Measurements from ENCODE around the gene CLSTN2. TPM values are rescaled to one million over a fixed set of nuclear protein-coding genes. Genes with fewer than 3 reads are reported as not detected.

CLSTN2 gene
- total RNA-seq, 1 donor from 2014 or later, result 65.0 TPM

GRCh38 chr3:140128631-140129030 lies 193.6 kb downstream of the CLSTN2 start:
- Mint-ChIP-seq H3K4me1 (ENCODE audit: low read depth) (peaks cover 12% of the 10 kb centered on the region), H3K36me3 (ENCODE audit: low read depth) (no peaks in the 10 kb centered on the region), H3K27ac (ENCODE audit: unreplicated experiment) (no peak overlapping the region), H3K4me3 (ENCODE audit: unreplicated experiment) (no peak overlapping the region), H3K27me3 (ENCODE audit: low read depth) (no peaks in the 10 kb centered on the region), H3K9me3 (ENCODE audit: low read depth) (no peaks in the 10 kb centered on the region)
- TF ChIP-seq, protein P1, sequence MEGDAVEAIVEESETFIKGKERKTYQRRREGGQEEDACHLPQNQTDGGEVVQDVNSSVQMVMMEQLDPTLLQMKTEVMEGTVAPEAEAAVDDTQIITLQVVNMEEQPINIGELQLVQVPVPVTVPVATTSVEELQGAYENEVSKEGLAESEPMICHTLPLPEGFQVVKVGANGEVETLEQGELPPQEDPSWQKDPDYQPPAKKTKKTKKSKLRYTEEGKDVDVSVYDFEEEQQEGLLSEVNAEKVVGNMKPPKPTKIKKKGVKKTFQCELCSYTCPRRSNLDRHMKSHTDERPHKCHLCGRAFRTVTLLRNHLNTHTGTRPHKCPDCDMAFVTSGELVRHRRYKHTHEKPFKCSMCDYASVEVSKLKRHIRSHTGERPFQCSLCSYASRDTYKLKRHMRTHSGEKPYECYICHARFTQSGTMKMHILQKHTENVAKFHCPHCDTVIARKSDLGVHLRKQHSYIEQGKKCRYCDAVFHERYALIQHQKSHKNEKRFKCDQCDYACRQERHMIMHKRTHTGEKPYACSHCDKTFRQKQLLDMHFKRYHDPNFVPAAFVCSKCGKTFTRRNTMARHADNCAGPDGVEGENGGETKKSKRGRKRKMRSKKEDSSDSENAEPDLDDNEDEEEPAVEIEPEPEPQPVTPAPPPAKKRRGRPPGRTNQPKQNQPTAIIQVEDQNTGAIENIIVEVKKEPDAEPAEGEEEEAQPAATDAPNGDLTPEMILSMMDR (IDR thresholded peaks at IDR 0.05), result peak; percentile 68
- DNase-seq (ENCODE audit: low spot score), result no peak

DNA sequence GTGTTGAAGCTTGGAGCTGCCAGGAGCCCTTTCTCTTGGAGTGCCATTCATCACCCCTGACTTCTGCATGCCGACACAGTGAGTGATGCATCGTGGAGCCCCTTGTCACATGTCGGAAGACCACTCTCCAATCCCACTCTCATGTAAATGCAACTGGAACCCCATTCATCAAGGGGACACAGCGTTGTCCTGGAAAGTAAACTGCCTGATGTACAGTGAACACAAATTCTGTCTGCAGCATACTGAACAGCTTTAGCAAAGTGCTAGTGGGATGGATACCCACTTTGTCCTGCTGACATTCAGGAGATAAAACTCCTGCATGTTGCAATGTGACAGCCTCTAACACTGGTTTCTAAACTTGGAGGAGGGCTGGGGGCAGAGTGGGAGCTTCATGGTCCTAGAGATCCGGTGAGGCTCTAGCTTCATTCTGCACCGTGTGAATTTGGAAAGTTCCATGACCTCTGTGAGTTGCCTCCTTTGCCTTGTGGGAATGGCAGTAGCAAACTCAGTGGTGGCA lies 194.8 kb downstream of the CLSTN2 start:
- TF ChIP-seq, protein P1 (IDR thresholded peaks at IDR 0.05), result no peak
- H3K9me3 Mint-ChIP-seq (ENCODE audit: low read depth), result no peaks in the 10 kb centered on the region
- H3K4me1 Mint-ChIP-seq (ENCODE audit: low read depth), result peaks cover 12% of the 10 kb centered on the region
- H3K27ac Mint-ChIP-seq (ENCODE audit: unreplicated experiment), result no peak overlapping the region
- no peaks in the 10 kb centered on the region for H3K36me3 Mint-ChIP-seq (ENCODE audit: low read depth)
- DNase-seq (ENCODE audit: low spot score), result no peak
- no peaks in the 10 kb centered on the region for H3K27me3 Mint-ChIP-seq (ENCODE audit: low read depth)
- no peak overlapping the region for H3K4me3 Mint-ChIP-seq (ENCODE audit: unreplicated experiment)

DNA sequence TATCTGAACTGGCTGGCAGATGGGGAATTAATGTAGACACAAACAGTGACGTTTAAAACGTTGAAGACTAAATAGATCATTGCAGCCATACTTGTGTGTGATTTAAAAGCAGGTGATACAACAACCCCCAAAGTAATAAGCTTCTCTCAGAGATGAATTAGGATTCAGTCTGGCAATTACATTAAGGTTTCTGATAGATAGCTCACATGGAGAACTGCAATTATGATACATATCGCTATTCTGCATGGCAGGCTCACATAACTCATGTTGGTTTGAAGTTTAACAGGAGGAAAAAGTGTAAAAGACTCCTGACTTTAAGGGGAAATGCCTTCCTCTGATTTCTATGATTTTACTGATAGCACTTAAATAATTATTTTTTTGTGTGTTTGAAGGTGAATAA lies 196.9 kb downstream of the CLSTN2 start:
- Mint-ChIP-seq H3K9me3 (ENCODE audit: low read depth) (no peaks in the 10 kb centered on the region), H3K4me3 (ENCODE audit: unreplicated experiment) (no peak overlapping the region), H3K27ac (ENCODE audit: unreplicated experiment) (no peak overlapping the region), H3K4me1 (ENCODE audit: low read depth) (peaks cover 12% of the 10 kb centered on the region), H3K36me3 (ENCODE audit: low read depth) (no peaks in the 10 kb centered on the region), H3K27me3 (ENCODE audit: low read depth) (no peaks in the 10 kb centered on the region)
- TF ChIP-seq, protein P1 (IDR thresholded peaks at IDR 0.05), result no peak
- no peak for DNase-seq (ENCODE audit: low spot score)

- DNase-seq (ENCODE audit: low spot score), result no peak
- H3K27me3 Mint-ChIP-seq (ENCODE audit: low read depth), result no peaks in the 10 kb centered on the region
- H3K4me3 Mint-ChIP-seq (ENCODE audit: unreplicated experiment), result no peak overlapping the region
- H3K27ac Mint-ChIP-seq (ENCODE audit: unreplicated experiment), result no peak overlapping the region
- TF ChIP-seq, protein P1 (IDR thresholded peaks at IDR 0.05), result no peak
- no peaks in the 10 kb centered on the region for H3K36me3 Mint-ChIP-seq (ENCODE audit: low read depth)
- no peaks in the 10 kb centered on the region for H3K9me3 Mint-ChIP-seq (ENCODE audit: low read depth)
- peaks cover 10% of the 10 kb centered on the region for H3K4me1 Mint-ChIP-seq (ENCODE audit: low read depth)
These were observed 199.4 kb downstream of the CLSTN2 start for GRCh38 chr3:140134231-140134965.

DNA sequence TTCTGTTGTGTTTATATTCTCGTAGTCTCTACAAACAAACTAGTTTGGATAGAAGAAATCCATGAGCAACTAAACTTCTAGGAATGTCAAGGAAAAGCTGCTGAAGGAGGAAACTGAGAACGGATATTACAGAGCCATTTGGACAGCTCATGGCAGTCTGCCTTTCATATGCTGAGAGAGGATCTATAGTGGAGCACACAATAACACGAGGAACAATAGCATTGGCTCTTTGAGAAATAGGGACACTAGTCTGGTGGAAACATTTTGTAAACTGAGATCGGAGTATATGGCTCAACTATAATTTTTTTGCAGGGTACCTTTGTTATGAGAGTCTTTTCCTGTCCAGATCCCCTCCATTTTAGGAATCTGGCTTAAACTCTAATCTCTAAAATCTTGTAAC lies 200.5 kb downstream of the CLSTN2 start:
- Mint-ChIP-seq H3K9me3 (ENCODE audit: low read depth) (no peaks in the 10 kb centered on the region), H3K4me3 (ENCODE audit: unreplicated experiment) (no peak overlapping the region), H3K36me3 (ENCODE audit: low read depth) (no peaks in the 10 kb centered on the region), H3K27ac (ENCODE audit: unreplicated experiment) (no peak overlapping the region), H3K4me1 (ENCODE audit: low read depth) (peaks cover 5% of the 10 kb centered on the region), H3K27me3 (ENCODE audit: low read depth) (no peaks in the 10 kb centered on the region)
- TF ChIP-seq, protein P1 (IDR thresholded peaks at IDR 0.05), result no peak
- no peak for DNase-seq (ENCODE audit: low spot score)
